ENCODE measurements around the gene TEX35.

- TF ChIP-seq CTCF (IDR thresholded peaks at IDR 0.05 in 2 of 3, conservative IDR thresholded peaks at IDR 0.05 in 1 of 3; ENCODE audit: borderline replicate concordance in 1 of 3, insufficient read depth in 1 of 3, low read depth in 2 of 3, low read length in 2 of 3) (no peak), POLR2AphosphoS5 (IDR thresholded peaks at IDR 0.05; ENCODE audit: low read depth, low read length) (no peak), EGR1 (IDR thresholded peaks at IDR 0.05; ENCODE audit: low read depth) (no peak), MAX (IDR thresholded peaks at IDR 0.05) (no peak), CEBPB (IDR thresholded peaks at IDR 0.05; ENCODE audit: low read depth) (no peak), JUND (IDR thresholded peaks at IDR 0.05) (no peak), RAD21 (IDR thresholded peaks at IDR 0.05; ENCODE audit: low read depth) (no peak), POLR2A (IDR thresholded peaks at IDR 0.05; ENCODE audit: borderline replicate concordance, extremely low read depth, insufficient read depth, insufficient read length) (no peak), ELF1 (IDR thresholded peaks at IDR 0.05; ENCODE audit: borderline replicate concordance, low read depth) (no peak), ZBTB33 (IDR thresholded peaks at IDR 0.05; ENCODE audit: extremely low read depth, insufficient replicate concordance, low read length) (no peak)
Observed at GRCh38 chr1:178495158-178495557, 17.8 kb upstream of the TEX35 start.
